HG03066 (cell line): ENCODE data around the gene BPGM.
A peak's percentile ranks its signal among the peaks of the same experiment; 100 is the strongest.
"Not testable (repeated sequence)": the region's sequence is repeated elsewhere in the genome, so short reads cannot be mapped to it uniquely, and the experiment has no call there.

Experiments
- ATAC-seq: cut with Tn5 transposase; IDR thresholded peaks from one replicate; pipeline ENCODE4 v1.9.1; 2021; ENCODE audit warnings: low read depth; ENCODE audit not compliant: unreplicated experiment

BPGM gene

GRCh38 chr7:134630893-134631292 is 15.8 kb upstream of the BPGM start:
- no peak for ATAC-seq

GRCh38 chr7:134632052-134632451 is 14.6 kb upstream of the BPGM start:
- ATAC-seq: no peak

GRCh38 chr7:134632937-134633540 is 13.6 kb upstream of the BPGM start:
- ATAC-seq: no peak

GRCh38 chr7:134636008-134636449 is 10.6 kb upstream of the BPGM start:
- peak; percentile 94 for ATAC-seq

GRCh38 chr7:134637441-134637840 is 9.2 kb upstream of the BPGM start:
- ATAC-seq: no peak

- ATAC-seq: no peak
Observed at GRCh38 chr7:134637934-134638719, 8.5 kb upstream of the BPGM start.

- ATAC-seq: no peak
Observed at GRCh38 chr7:134639061-134639460, 7.6 kb upstream of the BPGM start.

GRCh38 chr7:134639683-134640279 is 6.9 kb upstream of the BPGM start:
- no peak for ATAC-seq

- no peak for ATAC-seq
Observed at GRCh38 chr7:134640842-134641715, 5.6 kb upstream of the BPGM start.

- ATAC-seq: not testable (repeated sequence)
Observed at GRCh38 chr7:134641981-134642380, 4.7 kb upstream of the BPGM start.

GRCh38 chr7:134643131-134643530 is 3.5 kb upstream of the BPGM start:
- ATAC-seq: no peak

- ATAC-seq: no peak
Observed at GRCh38 chr7:134645478-134645877, 1.2 kb upstream of the BPGM start.

GRCh38 chr7:134645935-134646334 is 718 bp upstream of the BPGM start:
- ATAC-seq: no peak

- no peak for ATAC-seq
Observed at GRCh38 chr7:134648456-134648855, 1.8 kb downstream of the BPGM start.

GRCh38 chr7:134649226-134649775 is 2.6 kb downstream of the BPGM start:
- no peak for ATAC-seq

GRCh38 chr7:134651991-134652390 is 5.3 kb downstream of the BPGM start:
- no peak for ATAC-seq

- ATAC-seq: no peak
Observed at GRCh38 chr7:134654104-134654775, 7.6 kb downstream of the BPGM start.

GRCh38 chr7:134657526-134657925 is 10.9 kb downstream of the BPGM start:
- ATAC-seq: no peak

- ATAC-seq: no peak
Observed at GRCh38 chr7:134660242-134660785, 13.7 kb downstream of the BPGM start.

- ATAC-seq: no peak
Observed at GRCh38 chr7:134660961-134661376, 14.3 kb downstream of the BPGM start.
